ENCODE measurements around the gene STK4. TPM values are rescaled to one million over a fixed set of nuclear protein-coding genes. Genes with fewer than 3 reads are reported as not detected.
A peak's percentile ranks its signal among the peaks of the same experiment; 100 is the strongest.

Gene STK4
- total RNA-seq, 2 experiments from 2014 or later: 265 to 277 TPM

GRCh38 chr20:45095805-45096238 lies 129.5 kb downstream of the STK4 start:
- intact Hi-C loops (cut with DNase I, micrococcal nuclease): loop anchor here (1.0 to 5.0 kb wide), 5 partner anchors 52 to 676 kb away; no protein-coding TSS in a partner anchor
- peak; percentile 31 to 81 (median 46) for DNase-seq
- Histone ChIP-seq H3K9me3 (ENCODE audit: control insufficient read depth in 1 of 2, insufficient read depth in 1 of 2, low read length in 2 of 2) (peaks cover 0 to 11% of the 10 kb centered on the region in 2 experiments), H3K4me1 (ENCODE audit: insufficient read depth, low read length) (peaks cover 13% of the 10 kb centered on the region), H3K27ac (ENCODE audit: low read depth in 1 of 2, low read length in 2 of 2) (no peak overlapping the region), H3K36me3 (ENCODE audit: insufficient read depth, low read length) (no peaks in the 10 kb centered on the region), H3K27me3 (ENCODE audit: control insufficient read depth in 1 of 2, insufficient read depth in 2 of 2, low read length in 2 of 2) (peaks cover 25 to 42% of the 10 kb centered on the region in 2 experiments), H3K4me3 (ENCODE audit: low read length) (no peak overlapping the region)
- POLR2A ChIA-PET: interaction anchor here (0.6 to 1.6 kb wide), 6 partner anchors 13 to 217 kb away, joined by 3 to 10 read pairs (median 4); no protein-coding TSS in a partner anchor
- TF ChIP-seq CTCF (IDR thresholded peaks at IDR 0.05): peak; percentile 72
- CTCF ChIA-PET: interaction anchor here (0.6 to 5.0 kb wide), 19 partner anchors 10 to 675 kb away, joined by 3 to 37 read pairs (median 4); partner anchors contain the start of genes TOMM34 and WFDC5
- Mint-ChIP-seq H3K36me3 (ENCODE audit: low read depth) (no peaks in the 10 kb centered on the region), H3K27ac (no peak overlapping the region), H3K4me3 (peak overlapping the region; percentile 15), H3K27me3 (peaks cover 44% of the 10 kb centered on the region), H3K4me1 (ENCODE audit: low read depth) (peaks cover 16% of the 10 kb centered on the region), H3K9me3 (no peaks in the 10 kb centered on the region)
- peak; percentile 58 for ATAC-seq (ENCODE audit: poor library complexity)

- no peaks in the 10 kb centered on the region for H3K9me3 Mint-ChIP-seq
- ChIA-PET POLR2A (interaction anchor here (1.1 kb wide), 1 partner anchor 25 kb away, joined by 3 read pairs; no protein-coding TSS in a partner anchor), CTCF (interaction anchor here (1.0 to 5.0 kb wide), 10 partner anchors 13 to 674 kb away, joined by 3 to 37 read pairs (median 5); partner anchors contain the start of gene TOMM34)
- peaks cover 53% of the 10 kb centered on the region for H3K27me3 Mint-ChIP-seq
- peaks cover 16% of the 10 kb centered on the region for H3K4me1 Mint-ChIP-seq (ENCODE audit: low read depth)
- ATAC-seq (ENCODE audit: poor library complexity): no peak
- intact Hi-C loops (cut with DNase I, micrococcal nuclease): loop anchor here (1.0 to 5.0 kb wide), 5 partner anchors 52 to 676 kb away; no protein-coding TSS in a partner anchor
- Histone ChIP-seq H3K27ac (ENCODE audit: low read depth in 1 of 2, low read length in 2 of 2) (no peak overlapping the region), H3K36me3 (ENCODE audit: insufficient read depth, low read length) (no peaks in the 10 kb centered on the region), H3K4me1 (ENCODE audit: insufficient read depth, low read length) (peaks cover 17% of the 10 kb centered on the region), H3K9me3 (ENCODE audit: control insufficient read depth in 1 of 2, insufficient read depth in 1 of 2, low read length in 2 of 2) (peaks cover 0 to 13% of the 10 kb centered on the region in 2 experiments), H3K4me3 (ENCODE audit: low read length) (no peak overlapping the region), H3K27me3 (ENCODE audit: control insufficient read depth in 1 of 2, insufficient read depth in 2 of 2, low read length in 2 of 2) (peaks cover 25 to 46% of the 10 kb centered on the region in 2 experiments)
- no peak overlapping the region for H3K27ac Mint-ChIP-seq
- H3K36me3 Mint-ChIP-seq (ENCODE audit: low read depth): no peaks in the 10 kb centered on the region
- no peak for DNase-seq
- no peak overlapping the region for H3K4me3 Mint-ChIP-seq
- TF ChIP-seq CTCF (IDR thresholded peaks at IDR 0.05): no peak
These were observed 130.5 kb downstream of the STK4 start for GRCh38 chr20:45096781-45097180.

DNA sequence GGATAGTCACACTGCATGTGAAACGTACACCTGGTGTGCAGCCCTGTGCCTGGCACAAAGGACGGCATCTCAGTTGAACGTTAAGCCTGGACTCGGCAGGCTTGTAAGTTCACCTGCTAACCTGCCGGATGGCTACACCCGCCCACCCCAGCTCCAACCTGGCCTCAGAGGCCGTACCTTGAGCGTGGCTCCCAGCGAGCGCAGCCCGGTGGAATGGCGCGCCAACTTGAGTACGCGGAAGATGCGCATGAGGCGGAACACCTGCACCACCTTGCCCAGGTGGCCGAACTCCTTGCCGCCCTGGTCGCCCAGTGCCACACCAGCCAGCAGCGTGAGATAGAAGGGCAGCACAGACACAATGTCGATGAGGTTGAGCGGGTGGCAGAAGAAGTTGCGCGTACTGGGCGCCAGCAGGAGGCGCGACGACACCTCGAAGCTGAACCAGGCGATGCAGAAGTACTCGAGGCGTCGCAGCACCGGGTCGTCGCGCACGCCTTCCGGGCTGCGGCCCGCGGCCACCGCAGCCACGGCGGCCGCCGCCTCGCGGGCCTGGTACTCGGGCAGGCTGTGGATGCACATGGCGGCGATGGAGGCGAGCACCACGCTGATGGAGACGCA lies 131.3 kb downstream of the STK4 start:
- H3K36me3 ChIP-seq (ENCODE audit: insufficient read depth, low read length): no peaks in the 10 kb centered on the region
- POLR2A ChIA-PET: no interaction called here
- no peak overlapping the region for H3K27ac ChIP-seq (ENCODE audit: low read depth in 1 of 2, low read length in 2 of 2)
- no peak overlapping the region for H3K4me3 Mint-ChIP-seq
- peaks cover 25 to 46% of the 10 kb centered on the region in 2 experiments for H3K27me3 ChIP-seq (ENCODE audit: control insufficient read depth in 1 of 2, insufficient read depth in 2 of 2, low read length in 2 of 2)
- peak; percentile 58 for ATAC-seq (ENCODE audit: poor library complexity)
- H3K9me3 ChIP-seq (ENCODE audit: control insufficient read depth in 1 of 2, insufficient read depth in 1 of 2, low read length in 2 of 2): peaks cover 0 to 13% of the 10 kb centered on the region in 2 experiments
- peaks cover 53% of the 10 kb centered on the region for H3K27me3 Mint-ChIP-seq
- H3K4me3 ChIP-seq (ENCODE audit: low read length): peak overlapping the region; percentile 28
- H3K4me1 ChIP-seq (ENCODE audit: insufficient read depth, low read length): peaks cover 17% of the 10 kb centered on the region
- DNase-seq: peak in 9 of 14 experiments; percentile 24 to 73 (median 42)
- intact Hi-C loops (cut with DNase I, micrococcal nuclease): loop anchor here (2.0 to 5.0 kb wide), 4 partner anchors 85 to 675 kb away; no protein-coding TSS in a partner anchor
- CTCF ChIA-PET: interaction anchor here (1.7 to 5.0 kb wide), 4 partner anchors 14 to 85 kb away, joined by 3 to 37 read pairs (median 17); no protein-coding TSS in a partner anchor
- H3K4me1 Mint-ChIP-seq (ENCODE audit: low read depth): peaks cover 16% of the 10 kb centered on the region
- no peak overlapping the region for H3K27ac Mint-ChIP-seq
- H3K9me3 Mint-ChIP-seq: no peaks in the 10 kb centered on the region
- H3K36me3 Mint-ChIP-seq (ENCODE audit: low read depth): no peaks in the 10 kb centered on the region
- no peak for TF ChIP-seq CTCF (IDR thresholded peaks at IDR 0.05)

All from CD4-positive, alpha-beta T cell (primary cell).